NCI-H2227 (cell line): ENCODE data around the gene SFI1.
"Not testable (repeated sequence)": the region's sequence is repeated elsewhere in the genome, so short reads cannot be mapped to it uniquely, and the experiment has no call there.

Experiments
- DNase-seq: peaks from one replicate; lab custom pipeline; 2025; ENCODE audit not compliant: unreplicated experiment; lab: John Stamatoyannopoulos, UW

The SFI1 gene

DNA sequence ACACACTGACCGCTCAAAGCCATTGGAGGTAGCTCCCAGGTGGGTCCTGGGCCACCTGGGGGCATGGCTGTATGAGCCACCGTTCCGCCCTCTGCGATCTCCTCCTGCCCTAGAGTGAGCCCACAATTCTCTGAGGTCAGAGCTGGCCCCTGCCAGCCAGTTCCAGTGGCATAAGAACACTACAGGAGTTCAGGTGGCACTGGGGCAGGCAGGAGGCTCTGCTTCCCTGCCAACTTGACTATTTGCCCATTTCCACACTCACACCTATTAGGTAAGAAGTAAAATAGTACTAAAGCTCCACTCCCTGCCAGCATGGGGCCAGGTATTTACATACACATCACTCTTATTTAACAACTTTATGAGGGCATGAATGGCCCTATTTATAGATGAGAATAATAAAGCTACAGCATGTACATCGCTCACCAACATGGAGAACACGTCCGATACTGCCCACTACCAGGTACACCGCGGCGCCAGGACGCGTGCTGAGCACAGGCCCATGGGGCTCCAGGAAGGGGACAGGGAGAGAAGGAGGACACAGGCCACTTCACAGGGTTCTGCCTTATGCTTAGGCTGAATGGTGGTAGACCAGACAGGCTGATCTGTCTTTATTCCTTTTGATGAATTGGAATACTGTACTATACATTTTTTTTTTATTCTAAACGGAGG is 139.4 kb downstream of the SFI1 start:
- no peak for DNase-seq

DNA sequence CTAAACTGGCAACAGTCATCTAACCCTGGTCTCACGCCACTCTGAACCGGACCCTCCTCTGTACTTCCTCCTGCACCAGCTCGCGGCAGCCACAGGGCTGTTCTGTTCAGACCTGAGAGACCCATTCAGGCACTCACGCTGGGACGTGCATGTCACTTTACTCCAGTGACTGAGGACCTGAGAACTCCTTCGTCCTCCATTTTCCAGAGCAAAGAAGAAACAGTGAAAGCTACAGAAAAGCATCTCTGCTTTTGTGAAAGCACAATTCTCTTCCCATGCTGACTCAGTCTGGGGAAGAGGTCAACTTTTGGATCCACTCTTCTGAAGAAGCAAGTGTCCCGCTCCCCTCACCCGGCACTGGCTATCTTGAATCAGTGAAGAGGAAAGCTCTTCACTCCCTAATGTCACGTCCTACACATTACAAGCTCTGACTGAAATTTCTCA is 141.1 kb downstream of the SFI1 start:
- DNase-seq = no peak

DNA sequence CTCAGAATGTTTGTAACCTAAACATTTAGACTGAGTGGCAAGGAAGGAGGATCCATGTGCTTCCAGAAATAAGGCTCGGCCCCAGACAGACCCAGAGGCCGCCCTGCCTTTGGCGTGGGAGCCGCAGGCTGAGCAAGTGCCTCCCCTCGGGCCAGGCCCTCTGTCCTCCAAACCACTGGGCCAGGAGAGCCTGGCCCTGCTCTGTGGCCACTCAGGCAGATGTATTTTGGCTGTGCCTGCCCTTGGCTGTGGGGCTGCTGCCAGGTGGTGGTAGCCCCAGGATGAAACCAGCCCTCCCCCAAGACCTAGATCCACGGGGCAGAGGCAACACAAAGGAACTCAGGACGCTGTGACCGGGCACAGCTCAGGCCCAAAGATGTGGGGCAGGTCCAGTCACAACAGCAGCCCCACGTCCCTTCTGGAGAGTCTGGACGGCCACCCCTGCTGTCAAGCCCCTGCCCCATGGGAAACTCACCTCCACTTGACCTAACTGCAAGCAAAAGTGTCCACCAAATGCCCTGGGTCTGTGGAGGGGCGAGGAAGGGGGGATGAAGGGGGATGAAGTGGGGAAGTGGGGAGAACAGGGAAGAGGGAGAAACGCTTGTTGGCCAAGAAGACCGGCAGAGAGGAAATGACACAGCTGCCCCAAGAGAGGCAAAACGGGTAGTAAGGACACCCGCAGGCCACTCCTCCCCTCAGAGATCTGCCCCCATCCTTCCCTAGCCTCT is 141.7 kb downstream of the SFI1 start:
- no peak for DNase-seq

DNA sequence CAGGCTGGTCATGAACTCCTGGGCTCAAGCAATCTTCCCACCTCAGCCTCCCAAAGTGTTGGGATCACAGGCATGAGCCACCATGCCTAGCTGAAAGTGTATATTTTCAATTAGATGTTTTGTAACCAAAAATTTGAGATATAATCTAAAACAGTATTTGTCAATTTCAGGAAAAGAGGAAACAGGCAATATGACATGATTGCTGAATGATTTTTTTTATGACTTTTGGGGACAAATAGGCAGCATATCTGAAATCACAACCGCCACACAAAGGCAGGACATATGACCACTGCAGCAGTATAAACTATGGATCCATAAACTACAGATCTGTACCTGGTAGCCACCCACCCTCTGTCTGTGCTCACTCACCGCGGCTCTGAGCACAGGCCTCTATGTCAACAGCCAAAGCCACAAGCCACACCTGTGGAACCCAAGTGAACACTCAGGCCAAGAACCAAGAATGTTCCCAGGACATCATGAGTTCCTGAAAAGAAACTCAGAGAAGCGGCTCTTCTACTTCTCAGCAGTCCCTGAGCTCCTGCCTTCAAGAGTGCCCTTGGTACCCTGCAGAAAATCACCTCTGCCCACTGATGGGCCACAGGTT is 143.2 kb downstream of the SFI1 start:
- DNase-seq = no peak

DNA sequence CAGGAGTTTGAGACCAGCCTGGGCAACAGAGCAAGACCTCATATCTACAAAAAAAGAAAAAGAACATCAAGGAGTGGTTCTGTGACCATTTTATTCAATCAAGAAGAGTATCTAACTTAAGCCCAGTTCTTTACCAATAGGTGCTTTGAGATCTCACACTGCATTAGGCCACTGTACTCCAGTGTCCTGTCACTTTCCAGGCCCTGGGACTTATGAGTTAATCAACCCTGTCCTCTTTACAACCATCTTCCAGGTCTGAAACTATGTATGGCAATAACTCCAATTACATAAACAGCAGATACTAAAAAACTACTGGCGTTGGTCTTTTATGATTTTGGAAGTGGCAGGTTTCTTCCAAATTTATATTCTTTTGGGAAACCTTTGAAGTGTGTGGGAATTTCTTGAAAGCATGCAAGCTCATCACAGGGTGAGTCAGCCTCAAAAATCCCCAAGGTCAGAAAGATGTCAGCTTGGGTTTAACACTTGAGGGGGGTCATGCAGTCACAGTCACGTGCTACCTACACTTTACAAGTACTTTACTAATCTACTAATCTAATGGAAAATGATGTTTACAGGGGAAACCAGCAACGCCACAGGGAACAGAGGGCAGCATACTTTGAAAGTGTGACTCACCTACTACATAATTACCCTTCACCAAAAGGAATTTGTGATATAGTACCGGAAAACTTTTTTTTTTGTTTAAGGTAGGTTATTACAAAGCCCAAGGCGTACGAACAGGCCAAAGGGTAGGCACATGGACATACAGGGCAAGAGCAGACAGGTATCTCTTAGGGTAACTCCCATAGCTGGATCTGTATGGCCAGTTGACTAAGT is 150.1 kb downstream of the SFI1 start:
- DNase-seq = no peak

DNA sequence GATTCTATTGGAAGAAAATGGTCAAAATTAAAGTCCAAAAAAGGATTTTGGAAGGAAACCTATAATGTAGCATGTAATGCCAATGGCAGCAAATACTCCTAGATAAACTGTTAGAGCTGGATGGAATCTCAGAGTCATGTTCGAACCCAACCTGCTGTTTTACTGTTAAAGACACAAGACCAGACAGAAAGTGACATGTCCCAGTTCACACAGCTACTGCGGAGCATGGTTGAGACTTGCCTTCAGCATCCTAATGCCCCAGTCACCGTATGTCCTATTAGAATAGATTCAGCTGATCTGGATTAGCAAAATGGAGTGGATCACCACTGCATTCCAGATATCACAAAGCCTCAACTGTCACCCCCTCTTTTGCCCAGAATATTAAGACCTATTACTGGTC is 150.7 kb downstream of the SFI1 start:
- DNase-seq = no peak

DNA sequence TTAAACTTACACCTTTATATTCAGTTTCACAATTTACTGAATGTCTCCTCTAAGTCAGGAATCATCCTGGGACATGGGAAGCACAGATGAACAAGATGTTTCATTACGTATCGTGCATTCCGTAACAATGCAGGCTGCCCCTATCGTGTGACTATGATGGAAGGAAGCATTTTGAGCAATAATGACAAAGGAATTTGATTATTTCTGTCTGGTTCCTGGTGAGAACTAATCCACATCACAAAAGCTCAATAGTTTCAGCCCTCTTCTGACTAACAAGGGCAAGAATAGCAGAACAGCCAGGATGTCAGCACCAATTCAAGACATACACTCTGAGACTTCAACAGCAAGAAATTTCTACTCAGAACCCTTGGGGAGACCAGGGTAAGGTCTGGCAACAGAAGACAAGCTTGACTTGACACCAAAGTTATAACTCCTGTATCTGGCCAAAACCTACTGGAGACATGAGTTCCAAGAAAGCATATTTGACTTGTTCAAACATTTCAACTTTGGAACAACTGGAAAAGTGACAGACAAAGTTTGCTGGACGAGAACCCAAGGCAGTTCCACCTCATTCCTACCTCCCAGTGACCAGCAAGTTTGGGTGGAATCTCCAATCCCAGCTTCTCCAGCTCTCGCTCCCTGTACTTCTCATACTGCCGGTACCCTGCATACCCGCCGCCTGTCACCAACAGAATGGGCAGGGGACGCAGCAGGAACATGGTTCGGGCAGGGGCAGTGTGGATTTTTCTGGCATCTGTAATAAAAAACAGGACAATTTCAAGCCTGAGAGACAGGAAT is 151.4 kb downstream of the SFI1 start:
- no peak for DNase-seq

DNA sequence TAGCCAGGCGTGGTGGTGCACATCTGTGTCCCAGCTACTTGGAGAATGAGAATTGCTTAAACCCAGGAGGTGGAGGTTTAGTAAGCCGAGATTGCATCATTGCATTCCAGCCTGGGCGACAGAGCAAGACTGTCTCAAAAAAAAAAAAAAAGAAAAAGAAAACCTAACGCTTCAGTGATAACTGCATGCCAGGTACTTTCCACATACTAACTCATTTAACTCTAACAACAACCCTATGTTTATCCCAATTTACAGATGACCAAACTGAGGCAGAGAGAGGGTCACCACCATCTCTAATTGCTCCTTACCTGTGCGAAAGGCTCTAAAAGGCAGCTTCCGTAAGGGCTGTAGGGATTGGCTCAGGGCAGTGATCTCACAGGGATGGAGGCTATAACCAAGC is 154.1 kb downstream of the SFI1 start:
- no peak for DNase-seq

DNA sequence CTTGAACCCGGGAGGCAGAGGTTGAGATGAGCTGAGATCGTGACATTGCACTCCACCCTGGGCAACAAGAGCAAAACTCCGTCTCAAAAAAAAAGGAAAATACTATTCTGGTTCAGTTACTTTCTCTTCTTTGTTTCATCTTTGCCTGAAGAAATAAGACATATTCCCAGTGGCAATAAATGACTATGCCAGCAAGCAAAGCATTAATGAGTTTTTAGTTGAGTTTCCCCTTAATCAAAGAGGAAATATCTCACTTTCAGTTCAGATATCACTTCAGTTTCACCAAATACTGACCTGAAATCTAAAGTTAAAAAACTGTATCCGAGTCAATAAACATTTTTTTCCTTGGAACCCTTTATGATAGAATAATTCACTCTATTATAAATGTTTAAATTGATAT is 155.3 kb downstream of the SFI1 start:
- DNase-seq = no peak

DNA sequence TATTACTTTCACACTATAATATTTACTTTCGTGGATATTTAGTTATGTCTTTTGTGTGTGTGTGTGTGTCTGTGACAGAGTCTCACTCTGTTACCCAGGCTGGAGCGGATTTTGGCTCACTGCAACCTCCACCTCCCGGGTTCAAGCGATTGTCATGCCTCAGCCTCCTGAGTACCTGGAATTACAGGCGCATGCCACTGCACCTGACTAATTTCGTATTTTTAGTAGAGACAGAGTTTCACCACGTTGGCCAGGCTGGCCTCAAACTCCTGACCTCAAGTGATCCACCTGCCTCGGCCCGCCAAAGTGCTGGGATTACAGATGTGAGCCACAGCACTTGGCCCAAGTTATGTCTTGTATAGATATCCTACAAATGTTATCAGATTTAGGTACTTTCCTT is 155.8 kb downstream of the SFI1 start:
- no peak for DNase-seq

DNA sequence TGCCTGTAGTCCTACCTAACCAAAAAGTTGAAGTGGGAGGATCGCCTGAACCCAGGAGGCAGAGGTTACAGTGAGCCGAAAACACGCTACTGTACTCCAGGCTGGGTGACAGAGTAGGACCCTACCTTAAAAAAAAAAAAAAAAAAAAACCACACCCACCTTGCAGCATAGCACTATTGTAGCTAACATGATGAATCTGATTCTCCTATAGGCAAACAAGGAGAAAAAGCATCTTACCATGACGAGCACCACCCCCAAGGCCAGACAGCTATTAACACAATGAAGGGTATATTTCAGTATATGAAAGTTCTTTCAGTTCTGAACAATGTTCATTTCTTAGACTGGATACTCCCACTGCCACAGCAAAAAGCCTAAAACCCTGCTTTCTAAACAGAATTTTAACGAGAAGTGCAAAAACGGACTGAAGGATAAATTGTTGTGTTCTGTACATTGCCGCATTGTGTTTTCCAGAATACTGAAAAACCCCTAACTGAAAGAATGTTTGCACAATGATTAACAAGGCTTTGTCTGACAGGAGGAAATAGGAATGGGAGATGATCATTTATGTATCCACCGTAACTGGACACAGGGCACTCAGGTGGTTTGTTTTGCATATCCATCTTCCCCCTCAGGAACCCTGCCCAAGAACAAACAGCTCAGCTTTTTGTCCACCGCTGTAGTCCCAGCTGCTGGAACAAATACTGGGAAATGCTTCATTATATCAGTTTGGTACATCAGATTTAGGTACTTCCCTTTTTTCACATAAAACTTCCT is 156.8 kb downstream of the SFI1 start:
- no peak for DNase-seq

DNA sequence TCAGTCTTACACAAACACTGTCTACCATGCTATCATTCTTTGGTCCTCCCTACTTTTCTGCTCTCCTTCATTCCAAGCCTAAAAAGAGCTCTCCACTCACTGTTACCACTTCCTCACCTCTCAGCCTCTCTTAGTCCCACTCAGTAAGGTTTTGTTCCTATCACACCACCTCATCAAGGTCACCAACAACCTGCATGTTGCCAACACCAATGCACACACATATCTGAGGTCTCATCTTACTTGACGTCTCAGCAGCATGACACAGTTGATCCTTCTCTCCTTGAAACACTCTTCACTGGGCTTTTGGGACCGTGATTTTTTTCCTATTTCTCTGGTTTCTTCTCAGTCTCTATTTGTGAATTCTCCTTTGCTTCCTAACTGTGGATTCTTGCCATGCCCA is 157.6 kb downstream of the SFI1 start:
- no peak for DNase-seq

DNA sequence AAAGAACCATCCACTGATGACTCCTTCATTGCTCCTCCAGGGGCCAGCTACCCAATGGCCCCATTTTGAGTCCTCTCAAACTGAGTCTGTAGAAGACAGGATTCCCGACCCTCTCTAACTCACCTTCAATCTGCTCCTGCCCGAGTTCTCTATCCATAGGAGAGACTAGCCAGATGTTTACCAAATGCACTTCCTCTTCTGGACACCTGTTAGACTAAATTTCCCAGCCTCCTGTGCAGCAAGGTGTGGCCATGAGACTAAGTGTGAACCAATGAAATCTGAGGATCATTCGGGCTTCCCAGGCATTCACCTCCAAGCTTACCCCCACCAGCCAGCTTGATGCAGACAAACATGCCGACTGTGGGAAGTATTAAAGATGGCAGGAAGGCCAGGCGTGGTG is 158.1 kb downstream of the SFI1 start:
- no peak for DNase-seq

DNA sequence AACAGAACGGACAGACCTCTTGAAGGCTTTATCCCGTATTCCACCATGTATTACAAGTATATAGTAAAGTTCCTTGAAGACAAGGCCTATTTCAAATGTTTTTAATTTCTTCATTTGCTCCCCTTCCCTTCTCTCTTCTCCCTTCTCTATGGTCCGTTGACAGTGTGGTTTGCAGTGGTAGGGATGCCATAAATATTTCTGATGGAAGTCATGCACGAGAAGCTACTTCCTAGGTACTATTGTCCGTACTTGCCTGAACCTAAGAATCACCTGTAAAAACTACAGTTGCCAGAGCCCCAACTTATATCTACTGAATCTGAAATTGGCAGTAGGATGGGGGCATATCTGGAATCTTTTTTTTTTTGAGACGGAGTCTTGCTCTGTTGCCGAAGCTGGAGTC is 162.9 kb downstream of the SFI1 start:
- DNase-seq = no peak

DNA sequence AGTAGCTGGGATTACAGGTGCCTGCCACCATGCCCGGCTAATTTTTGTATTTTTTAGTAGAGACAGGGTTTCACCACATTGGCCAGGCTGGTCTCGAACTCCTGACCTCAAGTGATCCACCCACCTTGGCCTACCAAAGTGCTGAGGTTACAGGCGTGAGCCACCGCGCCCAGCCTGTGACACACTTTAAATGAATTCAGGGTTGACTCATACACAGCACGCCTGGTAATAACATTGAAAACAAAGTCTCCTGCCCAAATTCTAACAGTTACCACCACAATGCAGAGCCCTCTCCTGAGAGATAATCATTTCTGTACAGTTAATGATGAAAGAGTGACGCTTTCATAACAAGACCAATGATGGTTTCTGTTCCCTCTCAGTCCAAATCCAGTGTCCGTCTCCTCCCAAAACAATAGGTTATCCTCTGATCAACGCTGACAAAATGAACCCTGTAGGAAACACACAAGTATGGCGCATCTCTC is 164.6 kb downstream of the SFI1 start:
- DNase-seq = not testable (repeated sequence)

DNA sequence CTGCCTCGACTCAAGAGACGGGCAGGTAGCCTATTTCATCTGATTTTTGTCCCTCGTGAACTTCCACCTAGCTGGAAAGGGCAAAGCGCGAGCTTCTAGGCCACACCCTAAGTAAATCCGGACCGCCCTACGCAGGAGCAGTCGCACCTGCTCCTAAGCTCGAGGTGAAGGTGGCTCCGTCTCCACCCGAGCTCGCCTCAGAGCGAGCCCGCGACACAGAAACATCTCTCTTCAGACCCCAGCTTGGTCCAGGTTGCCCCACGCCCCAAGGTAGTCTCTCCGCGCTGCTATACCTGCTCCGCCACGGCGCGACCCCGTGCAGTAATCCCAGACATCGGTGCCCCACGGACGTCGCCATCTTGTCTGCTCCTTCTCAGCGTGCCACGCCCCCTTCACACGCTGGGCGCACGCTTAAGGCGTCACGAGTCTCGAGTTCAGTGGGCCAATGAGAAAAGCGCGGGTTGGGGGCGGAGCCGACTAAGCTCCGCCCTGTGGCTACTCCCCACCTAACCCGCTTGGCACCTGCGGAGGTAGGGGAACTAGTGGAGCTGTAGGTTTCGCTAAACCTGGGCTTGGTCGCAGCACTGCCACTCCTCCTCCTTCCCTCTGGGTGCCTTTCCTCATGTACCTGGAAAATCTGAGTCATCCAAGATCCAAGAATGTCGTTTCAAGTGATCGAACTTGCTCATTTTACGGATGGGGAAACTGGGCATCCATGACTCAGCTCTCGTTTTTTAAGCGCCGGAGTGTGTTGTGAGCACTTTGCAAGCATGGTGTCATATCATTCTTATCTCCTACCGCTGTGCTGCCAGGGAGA is 165.7 kb downstream of the SFI1 start, which contains the start of gene PISD:
Gene PISD (minus strand): TSS at position 365 of the 817 bp plus-strand sequence. CDS start 7 bp downstream, at position 358.
- peak; percentile 97 for DNase-seq

DNA sequence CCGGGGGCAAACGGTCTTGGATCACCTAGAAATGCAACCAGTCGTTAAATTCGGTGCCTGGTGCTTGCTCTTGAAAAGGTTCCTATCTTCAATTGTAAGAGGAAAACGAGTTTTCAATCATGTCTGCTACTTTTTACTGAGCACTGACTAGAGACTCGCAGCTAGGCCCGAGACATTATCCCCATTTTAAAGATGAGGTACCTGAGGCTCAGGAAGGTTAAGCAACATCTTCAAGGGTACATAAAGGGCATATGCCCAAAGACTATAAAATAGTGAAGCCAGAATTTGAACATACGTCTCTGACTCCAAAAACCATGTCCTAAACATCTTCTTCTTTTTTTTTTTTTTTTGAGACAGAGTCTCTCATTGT is 166.3 kb downstream of the SFI1 start:
- no peak for DNase-seq
